HCT116 (cell line): Measurements from ENCODE around the gene PRKCZ. TPM values are rescaled to one million over a fixed set of nuclear protein-coding genes. Genes with fewer than 3 reads are reported as not detected.
A peak's percentile ranks its signal among the peaks of the same experiment; 100 is the strongest.

Experiments used
- ATAC-seq: fragments of 200-7000 bp; cut with Tn5 transposase; 2 replicates; pipeline ENCODE4 v1.9.1; 2020; ENCODE audit warnings: mild to moderate bottlenecking, moderate library complexity
- BruUV-seq: library from RNA; stranded (reverse); fragments of 400-500 nt; replicated peaks from 2 replicates; lab custom pipeline; 2021; lab: Mats Ljungman, UMichigan
- CTCF ChIA-PET: fragments of 300-600 bp; sonication (Branson Sonifier 250); formaldehyde crosslinking; loops from one replicate; lab custom pipeline; 2021; ENCODE audit warnings: antibody characterized with exemption; lab: Charles Lee
- POLR2A ChIA-PET: fragments of 300-600, 350-600 bp; sonication (Branson Sonifier 250); formaldehyde crosslinking; loops from one replicate; lab custom pipeline; 2021; ENCODE audit warnings: antibody characterized with exemption; lab: Charles Lee
- RAD21 ChIA-PET, 2 experiments: fragments of 300-600 bp; sonication (Branson Sonifier 250); formaldehyde crosslinking; loops; one replicate each; lab custom pipeline; 2023; ENCODE audit warnings: low total read pairs in 2 of 2; ENCODE audit not compliant: uncharacterized antibody in 2 of 2, unreplicated experiment in 2 of 2, low non-redundant PET in 1 of 2; lab: Charles Lee
- DNase-seq: peaks from one replicate; pipeline ENCODE4 v3.0.0-alpha.2; 2010; ENCODE audit warnings: low read depth, low spot score
- H2AFZ ChIP-seq: fragments of 200-600 bp; shearing (Covaris generic), sonication (generic); 2 replicates; pipeline ENCODE4 v1.6.1; 2017; ENCODE audit warnings: low read depth, mixed run types, mixed read lengths, antibody characterized with exemption, low read length; ENCODE audit not compliant: poor library complexity, severe bottlenecking
- H3K27ac ChIP-seq: 2 replicates; pipeline ENCODE4 v1.5.1; 2012; ENCODE audit warnings: low read depth, low read length
- H3K27me3 ChIP-seq: fragments of 200-600 bp; sonication (generic); 2 replicates; pipeline ENCODE4 v1.6.1; 2016; ENCODE audit warnings: mixed run types, low read length, mixed read lengths; ENCODE audit not compliant: insufficient read depth
- H3K36me3 ChIP-seq, 2 experiments: fragments of 200-500 bp in 1 of 2; fragments of 200-600 bp in 1 of 2; sonication (Bioruptor generic) in 1 of 2; sonication (generic) in 1 of 2; 2 replicates each; pipeline versions ENCODE4 v1.5.1 to v1.6.1; 2014 to 2016; ENCODE audit warnings: low read length in 2 of 2, inconsistent platforms in 1 of 2, mixed read lengths in 1 of 2, mixed run types in 1 of 2; ENCODE audit not compliant: insufficient read depth in 2 of 2, control insufficient read depth in 1 of 2
- H3K4me1 ChIP-seq, 2 experiments: fragments of 200-600 bp in 1 of 2; sonication (generic) in 1 of 2; 2 replicates each; pipeline versions ENCODE4 v1.5.1 to v1.6.1; 2012 to 2017; ENCODE audit warnings: low read length in 2 of 2, inconsistent platforms in 1 of 2, mild to moderate bottlenecking in 1 of 2, mixed read lengths in 1 of 2, mixed run types in 1 of 2, moderate library complexity in 1 of 2; ENCODE audit not compliant: insufficient read depth in 2 of 2, control insufficient read depth in 1 of 2
- H3K4me2 ChIP-seq: fragments of 200-600 bp; sonication (generic); 2 replicates; pipeline ENCODE4 v1.6.1; 2017; ENCODE audit warnings: mixed run types, low read length, mixed read lengths
- H3K4me3 ChIP-seq, 2 experiments: fragments of 200-600 bp in 1 of 2; sonication (generic) in 1 of 2; replicated peaks in 1 of 2; 2 replicates each; pipeline ENCODE4 v1.5.1; 2011 to 2016; ENCODE audit warnings: low read length in 2 of 2, control low read depth in 1 of 2, low read depth in 1 of 2, mild to moderate bottlenecking in 1 of 2, mixed read lengths in 1 of 2, mixed run types in 1 of 2
- H3K79me2 ChIP-seq: fragments of 200-600 bp; sonication (generic); 2 replicates; pipeline ENCODE4 v1.6.1; 2017; ENCODE audit warnings: mild to moderate bottlenecking, mixed run types, low read length, moderate library complexity, mixed read lengths; ENCODE audit not compliant: insufficient read depth
- H3K9ac ChIP-seq: fragments of 200-600 bp; sonication (generic); 2 replicates; pipeline ENCODE4 v1.6.1; 2016; ENCODE audit warnings: low read length, mixed read lengths
- H3K9me2 ChIP-seq: fragments of 200-600 bp; sonication (generic), shearing (Covaris generic); 2 replicates; pipeline ENCODE4 v1.6.1; 2017; ENCODE audit warnings: mixed run types, mild to moderate bottlenecking, moderate library complexity; ENCODE audit not compliant: insufficient read depth
- H3K9me3 ChIP-seq, 2 experiments: fragments of 200-500 bp in 1 of 2; fragments of 200-600 bp in 1 of 2; sonication (Bioruptor generic) in 1 of 2; sonication (generic) in 1 of 2; 2 replicates each; pipeline ENCODE4 v1.6.1; 2014 to 2017; ENCODE audit warnings: low read length in 2 of 2, mixed read lengths in 2 of 2, inconsistent platforms in 1 of 2, low read depth in 1 of 2, mild to moderate bottlenecking in 1 of 2, mixed run types in 1 of 2, moderate library complexity in 1 of 2; ENCODE audit not compliant: control insufficient read depth in 1 of 2, insufficient read depth in 1 of 2
- H4K20me1 ChIP-seq: fragments of 200-600 bp; sonication (generic), shearing (Covaris generic); 2 replicates; pipeline ENCODE4 v1.6.1; 2017; ENCODE audit warnings: mixed run types, mild to moderate bottlenecking, moderate library complexity; ENCODE audit not compliant: insufficient read depth
- CBX3 ChIP-seq: IDR thresholded peaks from 2 replicates; pipeline ENCODE4 v1.6.1; 2012; ENCODE audit warnings: low read depth
- CTCF ChIP-seq, 3 experiments: fragments of 200-600 bp in 1 of 3; sonication (generic) in 1 of 3; IDR thresholded peaks in 2 of 3; conservative IDR thresholded peaks in 1 of 3; 2 replicates each; pipeline ENCODE4 v1.5.1; 2012 to 2017; ENCODE audit warnings: low read depth in 2 of 3, low read length in 2 of 3, antibody characterized with exemption in 1 of 3, borderline replicate concordance in 1 of 3, control low read depth in 1 of 3, mild to moderate bottlenecking in 1 of 3, mixed read lengths in 1 of 3, mixed run types in 1 of 3, moderate library complexity in 1 of 3; ENCODE audit not compliant: insufficient read depth in 1 of 3
- EGR1 ChIP-seq: IDR thresholded peaks from 2 replicates; pipeline ENCODE4 v1.6.1; 2012; ENCODE audit warnings: low read depth
- ELF1 ChIP-seq: IDR thresholded peaks from 2 replicates; pipeline ENCODE4 v1.6.1; 2012; ENCODE audit warnings: low read depth, borderline replicate concordance
- EZH2 ChIP-seq: fragments of 200-600 bp; sonication (generic); IDR thresholded peaks from 2 replicates; pipeline ENCODE4 v1.6.1; 2017; ENCODE audit warnings: antibody characterized with exemption, mixed run types
- MAX ChIP-seq: IDR thresholded peaks from 2 replicates; pipeline ENCODE4 v1.6.1; 2012
- POLR2A ChIP-seq: IDR thresholded peaks from 2 replicates; pipeline ENCODE4 v1.7.0; 2011; ENCODE audit warnings: borderline replicate concordance; ENCODE audit not compliant: insufficient read depth, insufficient read length; ENCODE audit errors: extremely low read depth
- SIN3A ChIP-seq: IDR thresholded peaks from 2 replicates; pipeline ENCODE4 v1.6.1; 2012; ENCODE audit warnings: low read depth
- SRF ChIP-seq: IDR thresholded peaks from 2 replicates; pipeline ENCODE4 v1.6.1; 2012; ENCODE audit warnings: low read depth
- ZBTB33 ChIP-seq: IDR thresholded peaks from 2 replicates; pipeline ENCODE4 v1.6.1; 2011; ENCODE audit warnings: mild to moderate bottlenecking, low read length, moderate library complexity; ENCODE audit not compliant: insufficient replicate concordance; ENCODE audit errors: extremely low read depth
- ZNF274 ChIP-seq: fragments of 200-500 bp; sonication (Bioruptor generic); IDR thresholded peaks from 2 replicates; pipeline ENCODE4 v1.6.1; 2014; ENCODE audit warnings: mild to moderate bottlenecking, low read depth, low read length, inconsistent platforms
- intact Hi-C: fragments of 100-400 bp; cut with micrococcal nuclease; formaldehyde crosslinking; loops from 2 replicates; pipeline ENCODE4 v1.10.0; 2022
- total RNA-seq: library from RNA; stranded (reverse); gene quantifications from one replicate; pipeline ENCODE4 v1.2.1, GENCODE V29; 2021; ENCODE audit not compliant: unreplicated experiment

Gene PRKCZ
- total RNA-seq, 1 experiment from 2014 or later, result 46.8 TPM

DNA sequence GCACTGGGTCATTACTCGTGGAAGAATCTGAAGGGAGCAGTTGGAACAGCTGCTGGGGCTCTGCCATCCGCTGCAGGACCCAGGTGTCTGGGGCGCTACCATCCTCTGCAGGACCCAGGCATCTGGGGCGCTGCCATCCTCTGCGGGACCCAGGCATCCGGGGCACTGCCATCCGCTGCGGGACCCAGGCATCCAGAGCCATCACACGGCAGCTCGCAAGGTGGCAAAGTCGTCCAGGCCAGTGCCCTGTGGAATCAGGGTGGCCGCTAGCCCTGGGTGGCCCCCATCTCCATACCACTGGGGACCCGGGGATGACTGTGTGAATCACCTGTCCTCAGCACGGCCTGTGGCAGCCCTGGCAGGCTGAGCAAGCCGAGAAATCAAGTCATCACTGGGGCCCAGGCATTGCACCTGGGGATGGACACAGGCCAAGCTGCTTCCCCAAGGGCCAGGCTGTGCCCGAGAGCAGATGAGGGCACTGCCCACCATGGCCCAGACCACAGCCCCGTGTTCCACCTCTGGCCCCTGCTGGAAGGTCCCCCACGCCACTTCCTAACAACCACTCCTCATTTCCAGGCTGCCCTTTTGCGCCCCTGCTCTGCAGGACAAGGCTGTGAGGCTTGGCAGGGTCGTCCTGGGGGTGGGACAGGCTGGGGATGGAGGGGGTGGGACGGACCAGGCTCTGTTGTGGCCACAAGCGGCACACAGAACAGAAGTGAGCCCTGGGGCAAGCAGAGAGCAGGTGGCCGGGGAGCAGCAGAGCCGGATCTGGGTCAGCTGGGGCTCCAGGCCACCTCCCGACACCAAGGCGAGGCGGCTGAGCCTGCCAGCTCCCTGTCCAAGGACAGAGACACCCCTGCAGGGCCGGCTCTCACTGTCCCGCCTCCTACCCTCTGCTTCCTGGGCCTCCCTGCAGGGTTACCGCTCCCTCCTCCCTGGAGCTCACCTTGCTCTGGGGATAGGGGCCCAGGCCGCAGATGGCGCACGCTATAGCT, 18.4 kb upstream of the PRKCZ start:
- intact Hi-C loops, result no loop called here
- H3K9me2 ChIP-seq, result no peaks in the 10 kb centered on the region
- ChIA-PET CTCF (interaction anchor here (1.0 to 1.4 kb wide), 2 partner anchors 13 kb away, joined by 3 to 6 read pairs; no protein-coding TSS in a partner anchor), POLR2A (no interaction called here)
- H3K79me2 ChIP-seq, result no peaks in the 10 kb centered on the region
- TF ChIP-seq EGR1, result no peak
- TF ChIP-seq CTCF (IDR thresholded peaks at IDR 0.05 in 2 of 3, conservative IDR thresholded peaks at IDR 0.05 in 1 of 3; ENCODE audit: borderline replicate concordance in 1 of 3, insufficient read depth in 1 of 3, low read depth in 2 of 3, low read length in 2 of 3), result no peak
- TF ChIP-seq, all 23 proteins: peak for 0
- H3K36me3 ChIP-seq, result no peaks in the 10 kb centered on the region
- no peak overlapping the region for H3K4me2 ChIP-seq
- no peak overlapping the region for H3K9ac ChIP-seq
- no peak overlapping the region for H3K27ac ChIP-seq
- BruUV-seq, result no TSS peak
- RAD21 ChIA-PET, result no interaction called here
- no peaks in the 10 kb centered on the region for H3K4me1 ChIP-seq
- H3K9me3 ChIP-seq, result no peaks in the 10 kb centered on the region
- no peak overlapping the region for H2AFZ ChIP-seq
- 0 out of 2 replicates have a peak, but pooled peaks have one; percentile 28 for ATAC-seq
- H4K20me1 ChIP-seq, result no peaks in the 10 kb centered on the region
- no peak for DNase-seq
- no peaks in the 10 kb centered on the region for H3K27me3 ChIP-seq
- no peak overlapping the region for H3K4me3 ChIP-seq

GRCh38 chr1:2032737-2033136, 17.5 kb upstream of the PRKCZ start:
- H3K27ac ChIP-seq, result no peak overlapping the region
- no peaks in the 10 kb centered on the region for H3K36me3 ChIP-seq
- no peaks in the 10 kb centered on the region for H3K9me3 ChIP-seq
- H3K4me3 ChIP-seq, result no peak overlapping the region
- no peak overlapping the region for H3K4me2 ChIP-seq
- H3K79me2 ChIP-seq, result no peaks in the 10 kb centered on the region
- H3K4me1 ChIP-seq, result no peaks in the 10 kb centered on the region
- H3K9ac ChIP-seq, result no peak overlapping the region
- H3K9me2 ChIP-seq, result no peaks in the 10 kb centered on the region
- CTCF ChIA-PET, result interaction anchor here (1.4 kb wide), 1 partner anchor 12 kb away, joined by 6 read pairs; no protein-coding TSS in a partner anchor
- POLR2A ChIA-PET, result no interaction called here
- BruUV-seq, result no TSS peak
- H4K20me1 ChIP-seq, result no peaks in the 10 kb centered on the region
- DNase-seq (no peak), ATAC-seq (no peak)
- RAD21 ChIA-PET, result no interaction called here
- intact Hi-C loops, result no loop called here
- no peak overlapping the region for H2AFZ ChIP-seq
- no peaks in the 10 kb centered on the region for H3K27me3 ChIP-seq
- no peak for TF ChIP-seq ZBTB33
- no peak for TF ChIP-seq EZH2
- no peak for TF ChIP-seq SRF
- TF ChIP-seq ELF1, result no peak
- TF ChIP-seq ZNF274, result no peak
- no peak for TF ChIP-seq POLR2A
- no peak for TF ChIP-seq MAX
- TF ChIP-seq CTCF (IDR thresholded peaks at IDR 0.05 in 2 of 3, conservative IDR thresholded peaks at IDR 0.05 in 1 of 3; ENCODE audit: borderline replicate concordance in 1 of 3, insufficient read depth in 1 of 3, low read depth in 2 of 3, low read length in 2 of 3), result no peak
- TF ChIP-seq SIN3A, result no peak
- no peak for TF ChIP-seq CBX3
